ENCODE results near the gene EEFSEC. TPM values are rescaled to one million over a fixed set of nuclear protein-coding genes. Genes with fewer than 3 reads are reported as not detected.

Gene EEFSEC
- total RNA-seq, 1 donor = 3.0 TPM

DNA sequence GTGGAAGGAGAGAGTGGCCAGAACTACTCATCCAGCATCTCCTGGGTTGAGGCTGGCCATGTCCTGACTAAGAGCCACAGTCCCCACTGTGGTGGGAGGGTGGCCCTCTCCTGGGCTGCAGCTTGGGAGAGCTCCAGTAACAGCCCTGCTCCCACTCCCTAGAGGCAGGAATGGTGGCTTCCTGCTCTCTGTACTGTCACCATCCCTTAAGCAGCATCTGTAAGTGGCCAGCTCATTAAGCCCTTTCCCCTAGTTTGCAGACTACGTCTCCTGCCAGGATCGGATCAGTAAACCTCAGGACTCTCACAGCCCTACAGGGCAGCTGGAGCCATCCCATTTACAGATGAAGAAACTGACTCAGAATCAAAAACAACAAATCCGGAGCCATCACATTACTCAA, 282.9 kb downstream of the EEFSEC start:
- DNase-seq (ENCODE audit: low read depth) = no peak
- no peak overlapping the region for H3K4me3 ChIP-seq (ENCODE audit: low read depth, low read length)
- TF ChIP-seq, protein P1, sequence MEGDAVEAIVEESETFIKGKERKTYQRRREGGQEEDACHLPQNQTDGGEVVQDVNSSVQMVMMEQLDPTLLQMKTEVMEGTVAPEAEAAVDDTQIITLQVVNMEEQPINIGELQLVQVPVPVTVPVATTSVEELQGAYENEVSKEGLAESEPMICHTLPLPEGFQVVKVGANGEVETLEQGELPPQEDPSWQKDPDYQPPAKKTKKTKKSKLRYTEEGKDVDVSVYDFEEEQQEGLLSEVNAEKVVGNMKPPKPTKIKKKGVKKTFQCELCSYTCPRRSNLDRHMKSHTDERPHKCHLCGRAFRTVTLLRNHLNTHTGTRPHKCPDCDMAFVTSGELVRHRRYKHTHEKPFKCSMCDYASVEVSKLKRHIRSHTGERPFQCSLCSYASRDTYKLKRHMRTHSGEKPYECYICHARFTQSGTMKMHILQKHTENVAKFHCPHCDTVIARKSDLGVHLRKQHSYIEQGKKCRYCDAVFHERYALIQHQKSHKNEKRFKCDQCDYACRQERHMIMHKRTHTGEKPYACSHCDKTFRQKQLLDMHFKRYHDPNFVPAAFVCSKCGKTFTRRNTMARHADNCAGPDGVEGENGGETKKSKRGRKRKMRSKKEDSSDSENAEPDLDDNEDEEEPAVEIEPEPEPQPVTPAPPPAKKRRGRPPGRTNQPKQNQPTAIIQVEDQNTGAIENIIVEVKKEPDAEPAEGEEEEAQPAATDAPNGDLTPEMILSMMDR (IDR thresholded peaks at IDR 0.05; ENCODE audit: insufficient read depth, low read depth, low read length) = no peak

DNA sequence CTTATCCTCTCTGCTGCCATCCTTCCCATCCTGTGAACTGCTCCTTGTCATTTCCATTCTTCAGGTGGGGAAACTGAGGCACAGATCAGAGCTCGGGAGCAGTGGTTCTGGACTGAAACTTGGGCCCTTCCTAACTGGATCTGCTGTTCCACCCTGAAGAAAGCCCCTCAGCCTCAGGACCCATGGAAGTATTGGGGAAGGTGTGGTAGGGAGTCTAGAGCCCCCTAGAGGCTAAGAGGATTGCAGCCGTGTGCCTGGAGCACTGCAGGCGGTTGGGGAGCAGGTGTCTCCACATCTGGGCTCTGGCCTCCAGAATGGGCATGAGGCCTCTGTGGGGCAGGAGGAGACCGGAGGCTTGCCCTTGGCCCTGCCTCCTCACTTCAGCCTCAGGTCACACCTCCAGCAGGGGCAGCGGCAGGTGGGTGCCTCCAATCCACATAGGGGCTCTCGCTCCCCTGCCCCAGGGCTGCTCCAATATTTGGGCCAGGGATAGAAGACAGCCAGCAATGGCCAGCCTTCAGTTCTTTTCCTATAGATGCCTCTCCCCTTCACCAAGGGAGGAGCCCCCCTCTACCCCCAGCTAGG, 285.3 kb downstream of the EEFSEC start:
- no peak for DNase-seq (ENCODE audit: low read depth)
- TF ChIP-seq, protein P1 (IDR thresholded peaks at IDR 0.05; ENCODE audit: insufficient read depth, low read depth, low read length) = peak; percentile 56
- no peak overlapping the region for H3K4me3 ChIP-seq (ENCODE audit: low read depth, low read length)

DNA sequence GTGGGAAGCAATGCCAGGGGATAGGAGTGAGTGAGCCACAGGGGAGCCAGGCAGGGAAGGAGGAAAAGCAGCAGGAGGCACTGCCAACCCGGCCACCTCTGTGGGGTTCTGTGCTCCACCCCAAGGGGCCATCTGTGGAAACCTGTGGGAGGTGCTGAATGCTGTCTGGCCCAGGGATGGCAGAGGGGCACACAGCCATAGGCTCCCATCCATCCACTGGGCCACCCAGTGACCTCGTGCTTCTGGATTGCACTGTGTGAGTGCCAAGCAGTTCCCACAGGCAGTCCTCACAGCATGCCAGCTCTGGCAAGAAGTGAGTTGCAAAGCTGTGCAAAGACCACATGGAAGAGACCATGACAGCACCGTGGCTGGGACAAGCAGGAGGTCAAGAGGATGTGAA, 285.9 kb downstream of the EEFSEC start:
- TF ChIP-seq, protein P1 (IDR thresholded peaks at IDR 0.05; ENCODE audit: insufficient read depth, low read depth, low read length) = no peak
- no peak overlapping the region for H3K4me3 ChIP-seq (ENCODE audit: low read depth, low read length)
- no peak for DNase-seq (ENCODE audit: low read depth)

DNA sequence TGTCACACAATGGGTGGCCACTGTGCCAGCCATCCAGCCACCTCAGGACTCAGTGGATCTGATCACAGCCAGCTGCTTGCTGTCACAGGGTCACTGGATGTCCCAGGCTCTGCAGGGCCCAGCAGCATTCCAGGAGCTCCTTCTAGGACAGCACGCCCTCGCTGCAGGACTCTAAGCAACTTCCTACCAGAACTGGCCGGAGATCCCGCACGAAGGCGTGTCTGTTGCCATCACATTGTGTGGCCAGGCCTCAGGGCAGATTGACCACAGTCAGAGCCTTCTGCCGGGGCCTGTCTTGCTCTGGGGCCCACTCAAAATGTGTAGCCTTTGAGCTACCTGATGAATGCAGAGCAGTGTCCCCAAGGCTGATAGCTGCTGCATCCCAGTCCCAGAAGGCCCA, 288.8 kb downstream of the EEFSEC start:
- no peak for DNase-seq (ENCODE audit: low read depth)
- H3K4me3 ChIP-seq (ENCODE audit: low read depth, low read length) = no peak overlapping the region
- TF ChIP-seq, protein P1 (IDR thresholded peaks at IDR 0.05; ENCODE audit: insufficient read depth, low read depth, low read length) = no peak

DNA sequence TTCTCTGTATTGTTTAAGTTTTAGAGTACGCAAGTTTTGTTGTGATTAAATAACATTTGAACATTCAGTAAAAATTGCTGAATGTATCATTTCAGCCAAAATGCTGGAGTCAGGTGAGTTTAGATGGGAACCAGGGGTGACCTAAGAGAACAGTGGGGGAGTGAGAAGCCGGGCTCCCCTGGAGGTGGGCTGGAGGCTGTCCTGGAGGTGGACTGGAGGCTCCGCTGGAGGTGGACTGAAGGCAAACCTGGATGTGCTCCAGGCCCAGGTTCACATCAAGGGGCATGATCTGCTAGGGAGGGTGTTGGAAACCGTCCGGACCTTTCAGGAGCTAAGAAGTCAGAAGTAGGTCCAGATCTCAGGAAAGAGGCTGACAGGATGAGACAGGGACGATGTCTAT, 289.7 kb downstream of the EEFSEC start:
- DNase-seq (ENCODE audit: low read depth) = no peak
- TF ChIP-seq, protein P1 (IDR thresholded peaks at IDR 0.05; ENCODE audit: insufficient read depth, low read depth, low read length) = no peak
- H3K4me3 ChIP-seq (ENCODE audit: low read depth, low read length) = no peak overlapping the region

DNA sequence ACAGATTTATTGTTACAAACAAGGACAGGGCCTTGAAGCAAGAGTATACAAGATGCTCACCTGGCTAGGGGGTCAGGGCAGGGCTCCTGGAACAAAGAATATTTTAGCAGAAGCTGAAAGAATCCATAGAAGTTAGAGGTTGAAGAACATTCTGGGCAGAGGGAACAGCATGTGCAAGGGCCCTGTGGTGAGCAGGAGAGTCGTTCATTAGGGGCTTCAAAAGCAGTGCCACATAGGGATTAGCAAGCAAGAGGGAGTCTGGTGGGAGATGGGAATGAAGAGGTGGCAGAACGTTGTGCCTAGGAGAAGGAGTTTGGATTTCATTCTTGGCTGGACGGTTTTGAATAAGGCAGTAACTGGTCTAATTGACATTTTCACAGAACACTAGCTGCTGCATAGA, 290.5 kb downstream of the EEFSEC start:
- TF ChIP-seq, protein P1 (IDR thresholded peaks at IDR 0.05; ENCODE audit: insufficient read depth, low read depth, low read length) = no peak
- no peak for DNase-seq (ENCODE audit: low read depth)
- no peak overlapping the region for H3K4me3 ChIP-seq (ENCODE audit: low read depth, low read length)

DNA sequence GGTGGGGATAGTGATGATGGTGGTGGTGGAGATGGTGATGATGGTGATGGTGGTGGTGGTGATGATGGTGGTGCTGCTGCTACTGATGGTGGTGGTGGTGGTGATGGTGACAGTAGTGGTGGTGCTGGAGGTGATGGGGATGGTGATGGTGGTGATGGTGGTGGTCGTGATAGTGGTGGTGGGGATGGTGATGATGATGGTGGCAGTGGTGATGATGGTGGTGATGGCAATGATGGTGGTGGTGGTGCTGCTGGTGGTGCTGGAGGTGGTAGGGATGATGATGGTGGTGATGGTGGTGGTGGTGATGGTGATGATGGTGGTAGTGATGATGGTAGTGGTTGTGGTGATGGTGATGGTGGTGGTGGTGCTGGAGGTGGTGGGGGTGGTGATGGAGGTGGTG, 292.1 kb downstream of the EEFSEC start:
- no peak for DNase-seq (ENCODE audit: low read depth)
- TF ChIP-seq, protein P1 (IDR thresholded peaks at IDR 0.05; ENCODE audit: insufficient read depth, low read depth, low read length) = no peak

More for the DNA sequence above, 292.1 kb downstream of the EEFSEC start:
- H3K4me3 ChIP-seq (ENCODE audit: low read depth, low read length) = no peak overlapping the region

All from fibroblast of villous mesenchyme (primary cell).